Nephron (organoid): Measurements from ENCODE around the gene WNT2.
"Not testable (repeated sequence)": the region's sequence is repeated elsewhere in the genome, so short reads cannot be mapped to it uniquely, and the experiment has no call there.

ENCODE experiments used
- H3K27ac Mint-ChIP-seq, 3 experiments: 2 replicates each; pipeline ENCODE4 v1.8.0; 2020; ENCODE audit warnings: mixed read lengths in 3 of 3, mild to moderate bottlenecking in 2 of 3, moderate library complexity in 1 of 3
- H3K27me3 Mint-ChIP-seq: 2 replicates; pipeline ENCODE4 v1.8.0; 2021; ENCODE audit warnings: low read depth, mild to moderate bottlenecking, moderate library complexity, mixed read lengths
- H3K36me3 Mint-ChIP-seq: 2 replicates; pipeline ENCODE4 v1.8.0; 2020; ENCODE audit warnings: low read depth, mixed read lengths
- H3K4me1 Mint-ChIP-seq: 2 replicates; pipeline ENCODE4 v1.8.0; 2020; ENCODE audit warnings: mixed read lengths
- H3K4me3 Mint-ChIP-seq, 3 experiments: 2 replicates each; pipeline ENCODE4 v1.8.0; 2020; ENCODE audit warnings: mild to moderate bottlenecking in 3 of 3, mixed read lengths in 3 of 3, moderate library complexity in 2 of 3
- H3K9me3 Mint-ChIP-seq: 2 replicates; pipeline ENCODE4 v1.8.0; 2020; ENCODE audit warnings: mixed read lengths
- CTCF ChIP-seq, 3 experiments: fragments of 200-600 bp; sonication (generic); IDR thresholded peaks; one replicate each; pipeline ENCODE4 v1.5.0; 2021; ENCODE audit warnings: antibody characterized with exemption in 3 of 3; ENCODE audit not compliant: unreplicated experiment in 3 of 3

WNT2 gene

GRCh38 chr7:117302396-117302795 lies 20.5 kb downstream of the WNT2 start:
- TF ChIP-seq CTCF (IDR thresholded peaks at IDR 0.05; ENCODE audit: unreplicated experiment in 3 of 3): no peak
- Mint-ChIP-seq H3K4me1 (no peaks in the 10 kb centered on the region), H3K27me3 (peaks cover 13% of the 10 kb centered on the region), H3K9me3 (peaks cover 11% of the 10 kb centered on the region), H3K4me3 (no peak overlapping the region), H3K36me3 (no peaks in the 10 kb centered on the region), H3K27ac (no peak overlapping the region)

GRCh38 chr7:117300506-117300905 lies 22.4 kb downstream of the WNT2 start:
- H3K27me3 Mint-ChIP-seq: peaks cover 13% of the 10 kb centered on the region
- H3K36me3 Mint-ChIP-seq, H3K4me3 Mint-ChIP-seq, H3K4me1 Mint-ChIP-seq, H3K27ac Mint-ChIP-seq: not testable (repeated sequence)
- H3K9me3 Mint-ChIP-seq: peaks cover 11% of the 10 kb centered on the region

- Mint-ChIP-seq H3K27me3 (peaks cover 16% of the 10 kb centered on the region), H3K27ac (no peak overlapping the region), H3K4me3 (no peak overlapping the region), H3K4me1 (no peaks in the 10 kb centered on the region), H3K9me3 (peaks cover under 1% of the 10 kb centered on the region), H3K36me3 (no peaks in the 10 kb centered on the region)
- TF ChIP-seq CTCF (IDR thresholded peaks at IDR 0.05; ENCODE audit: unreplicated experiment in 3 of 3): no peak
These were observed 25.3 kb downstream of the WNT2 start for GRCh38 chr7:117297606-117298005.

GRCh38 chr7:117296066-117296465 lies 26.8 kb downstream of the WNT2 start:
- peaks cover 11% of the 10 kb centered on the region for H3K27me3 Mint-ChIP-seq
- no peaks in the 10 kb centered on the region for H3K36me3 Mint-ChIP-seq
- no peak for TF ChIP-seq CTCF (IDR thresholded peaks at IDR 0.05; ENCODE audit: unreplicated experiment in 3 of 3)

GRCh38 chr7:117285826-117286225 lies 37.0 kb downstream of the WNT2 start:
- no peak overlapping the region for H3K27ac Mint-ChIP-seq
- no peaks in the 10 kb centered on the region for H3K36me3 Mint-ChIP-seq
- peaks cover 6% of the 10 kb centered on the region for H3K27me3 Mint-ChIP-seq
- H3K4me3 Mint-ChIP-seq: no peak overlapping the region
- no peaks in the 10 kb centered on the region for H3K4me1 Mint-ChIP-seq
- H3K9me3 Mint-ChIP-seq: no peaks in the 10 kb centered on the region
- TF ChIP-seq CTCF (IDR thresholded peaks at IDR 0.05; ENCODE audit: unreplicated experiment in 3 of 3): no peak

More at GRCh38 chr7:117296066-117296465, 26.8 kb downstream of the WNT2 start:
- Mint-ChIP-seq H3K9me3 (no peaks in the 10 kb centered on the region), H3K27ac (no peak overlapping the region), H3K4me1 (no peaks in the 10 kb centered on the region), H3K4me3 (no peak overlapping the region)

GRCh38 chr7:117284692-117285091 lies 38.2 kb downstream of the WNT2 start:
- no peak overlapping the region for H3K4me3 Mint-ChIP-seq

More at GRCh38 chr7:117284692-117285091, 38.2 kb downstream of the WNT2 start:
- TF ChIP-seq CTCF (IDR thresholded peaks at IDR 0.05; ENCODE audit: unreplicated experiment in 3 of 3): no peak
- Mint-ChIP-seq H3K27me3 (peaks cover 6% of the 10 kb centered on the region), H3K4me1 (no peaks in the 10 kb centered on the region), H3K9me3 (no peaks in the 10 kb centered on the region), H3K27ac (no peak overlapping the region), H3K36me3 (no peaks in the 10 kb centered on the region)
